IMR-90 (cell line): ENCODE results near the gene METTL24.

Experiments
- CEBPB ChIP-seq: IDR thresholded peaks from 2 replicates; pipeline ENCODE4 v1.6.1; 2012; ENCODE audit warnings: low read depth, low read length, improper control_type of control experiment
- CHD1 ChIP-seq: IDR thresholded peaks from 2 replicates; pipeline ENCODE4 v1.6.1; 2012; ENCODE audit warnings: low read depth, low read length, improper control_type of control experiment
- CTCF ChIP-seq: conservative IDR thresholded peaks from 2 replicates; pipeline ENCODE4 v1.5.1; 2012; ENCODE audit warnings: mild to moderate bottlenecking, low read depth, low read length, improper control_type of control experiment
- ELK1 ChIP-seq: fragments of 150-350 bp; IDR thresholded peaks from 2 replicates; pipeline ENCODE4 v1.6.1; 2016; ENCODE audit warnings: low read depth, mild to moderate bottlenecking, low read length, moderate library complexity, borderline replicate concordance
- FOS ChIP-seq: fragments of 150-350 bp; IDR thresholded peaks from 2 replicates; pipeline ENCODE4 v1.6.1; 2016; ENCODE audit warnings: low read depth, low read length
- MAFK ChIP-seq: IDR thresholded peaks from 2 replicates; pipeline ENCODE4 v1.6.1; 2012; ENCODE audit warnings: low read depth, low read length, improper control_type of control experiment
- MAZ ChIP-seq: IDR thresholded peaks from 2 replicates; pipeline ENCODE4 v1.6.1; 2012; ENCODE audit warnings: low read depth, mild to moderate bottlenecking, low read length, improper control_type of control experiment, moderate library complexity, borderline replicate concordance
- MXI1 ChIP-seq: IDR thresholded peaks from 2 replicates; pipeline ENCODE4 v1.6.1; 2012; ENCODE audit warnings: low read depth, mild to moderate bottlenecking, low read length, moderate library complexity, borderline replicate concordance
- POLR2A ChIP-seq: IDR thresholded peaks from 2 replicates; pipeline ENCODE4 v1.6.1; 2012; ENCODE audit warnings: mild to moderate bottlenecking, low read depth, low read length
- RAD21 ChIP-seq: IDR thresholded peaks from 2 replicates; pipeline ENCODE4 v1.6.1; 2012; ENCODE audit warnings: low read length, improper control_type of control experiment
- RFX5 ChIP-seq: IDR thresholded peaks from 2 replicates; pipeline ENCODE4 v1.8.0; 2012; ENCODE audit warnings: low read depth, mild to moderate bottlenecking, low read length, moderate library complexity
- SMC3 ChIP-seq: fragments of 150-350 bp; IDR thresholded peaks from 2 replicates; pipeline ENCODE4 v1.6.1; 2016; ENCODE audit warnings: low read depth, mild to moderate bottlenecking, antibody characterized with exemption, low read length, moderate library complexity
- USF2 ChIP-seq: fragments of 150-350 bp; IDR thresholded peaks from 2 replicates; pipeline ENCODE4 v1.6.1; 2017; ENCODE audit warnings: mild to moderate bottlenecking, antibody characterized with exemption, low read length, low read depth

- TF ChIP-seq CTCF (no peak), RFX5 (no peak), POLR2A (no peak), ELK1 (no peak), SMC3 (no peak), MXI1 (no peak), MAFK (no peak), RAD21 (no peak), USF2 (no peak), FOS (no peak), CEBPB (no peak), MAZ (no peak), CHD1 (no peak)
These were observed 36.3 kb upstream of the METTL24 start for GRCh38 chr6:110394409-110394808.
